ENCODE data around the gene PDE4A. TPM values are rescaled to one million over a fixed set of nuclear protein-coding genes. Genes with fewer than 3 reads are reported as not detected.
A peak's percentile ranks its signal among the peaks of the same experiment; 100 is the strongest.

Gene PDE4A
- total and polyA plus RNA-seq, 5 donors, result 5.5 to 14.2 (median 10.9) TPM

DNA sequence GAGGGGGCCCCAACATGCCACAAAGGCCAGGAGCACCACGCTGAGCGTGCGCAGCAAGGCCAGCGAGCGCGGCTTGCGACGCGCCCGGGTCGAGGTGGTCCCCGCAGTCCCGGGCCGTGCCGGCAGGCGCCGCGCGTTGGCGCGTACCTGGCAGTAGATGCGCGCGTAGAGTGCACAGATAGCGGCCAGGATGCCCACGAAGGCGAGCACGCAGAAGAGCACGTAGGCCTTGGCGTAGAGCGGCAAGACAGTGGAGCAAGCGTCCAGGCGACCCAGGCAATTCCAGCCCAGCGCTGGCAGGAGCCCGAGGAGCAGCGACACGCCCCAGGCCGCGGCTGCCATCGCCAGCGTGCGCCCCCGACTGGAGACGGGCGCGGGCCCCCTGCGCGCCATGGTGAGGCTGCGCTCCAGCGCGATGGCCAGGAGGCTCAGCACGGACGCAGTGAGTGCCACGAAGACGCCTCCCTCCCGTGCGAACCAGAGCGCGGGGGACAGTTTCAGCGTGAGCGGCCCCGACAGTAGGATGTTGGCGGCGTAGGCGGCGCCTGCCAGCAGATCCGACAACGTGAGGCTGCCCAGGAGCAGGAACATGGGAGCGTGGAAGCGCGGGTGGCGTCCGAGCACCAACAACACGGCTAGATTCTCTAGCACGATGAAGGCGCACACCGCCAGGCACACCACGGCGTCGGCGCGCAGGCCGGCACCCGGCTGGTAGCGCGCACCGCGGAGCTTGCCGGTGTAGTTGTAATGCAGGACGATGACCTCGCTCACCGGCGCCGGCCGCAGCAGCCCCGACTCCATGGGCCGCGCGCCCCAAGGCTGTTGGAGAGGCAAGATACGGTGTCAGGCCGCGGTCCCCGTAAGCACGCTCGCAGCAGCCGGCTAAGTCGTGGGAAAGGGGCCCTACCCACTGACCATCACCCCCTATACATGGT lies 94.1 kb downstream of the PDE4A start:
- ATAC-seq (no peak), DNase-seq (no peak)
- no peak overlapping the region for H3K27ac ChIP-seq (ENCODE audit: low read length)
- H3K27me3 ChIP-seq (ENCODE audit: control insufficient read depth, insufficient read depth), result no peaks in the 10 kb centered on the region
- intact Hi-C loops (cut with DNase I), result no loop called here
- no peaks in the 10 kb centered on the region for H3K4me1 ChIP-seq (ENCODE audit: control insufficient read depth, insufficient read depth, low read length)
- no peaks in the 10 kb centered on the region for H3K9me3 ChIP-seq (ENCODE audit: control insufficient read depth, low read length)
- H3K4me3 ChIP-seq (ENCODE audit: low read length), result no peak overlapping the region
- WGBS, result 17% methylated on average over 107 of the region's 107 CpGs

GRCh38 chr19:10516064-10516385 lies 95.7 kb downstream of the PDE4A start:
- H3K27ac ChIP-seq (ENCODE audit: low read length), result no peak overlapping the region

GRCh38 chr19:10516671-10517286 lies 96.4 kb downstream of the PDE4A start:
- DNase-seq, result no peak
- ATAC-seq, result no peak
- Histone ChIP-seq H3K27me3 (ENCODE audit: control insufficient read depth, insufficient read depth) (no peaks in the 10 kb centered on the region), H3K4me3 (ENCODE audit: low read length) (peak overlapping the region; percentile 30), H3K4me1 (ENCODE audit: control insufficient read depth, insufficient read depth, low read length) (no peaks in the 10 kb centered on the region), H3K27ac (ENCODE audit: low read length) (no peak overlapping the region), H3K9me3 (ENCODE audit: control insufficient read depth, low read length) (no peaks in the 10 kb centered on the region)
- intact Hi-C loops (cut with DNase I), result no loop called here
- 44% methylated on average over 10 of the region's 10 CpGs for WGBS

More at GRCh38 chr19:10516064-10516385, 95.7 kb downstream of the PDE4A start:
- no peak overlapping the region for H3K4me3 ChIP-seq (ENCODE audit: low read length)
- no peak for ATAC-seq
- WGBS, result 96% methylated on average over 5 of the region's 5 CpGs
- H3K27me3 ChIP-seq (ENCODE audit: control insufficient read depth, insufficient read depth), result no peaks in the 10 kb centered on the region
- DNase-seq, result no peak
- intact Hi-C loops (cut with DNase I), result no loop called here
- H3K4me1 ChIP-seq (ENCODE audit: control insufficient read depth, insufficient read depth, low read length), result no peaks in the 10 kb centered on the region
- H3K9me3 ChIP-seq (ENCODE audit: control insufficient read depth, low read length), result no peaks in the 10 kb centered on the region

DNA sequence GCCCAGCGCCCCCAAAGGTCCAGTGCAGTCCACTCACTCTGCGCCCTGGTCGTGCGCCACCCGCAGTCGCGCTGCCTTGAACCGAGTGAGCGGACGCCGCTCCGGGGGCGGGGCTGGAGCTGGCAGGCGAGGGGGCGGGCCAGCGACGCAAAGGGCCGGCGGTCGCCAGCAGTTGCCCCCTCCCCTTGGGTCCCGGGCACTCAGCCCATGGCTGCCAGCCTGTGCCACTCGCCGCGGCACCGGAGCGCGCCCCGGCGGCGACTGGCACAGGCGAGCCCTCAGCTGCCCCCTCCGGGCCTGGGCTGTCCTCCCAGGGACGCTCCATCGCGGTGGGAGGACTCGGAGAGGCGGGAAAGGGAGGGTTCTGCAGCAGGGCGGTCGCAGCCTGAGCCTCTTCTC lies 97.0 kb downstream of the PDE4A start, which contains the start of gene S1PR5:
TSS of gene S1PR5 (minus strand) at position 87 of the 399 bp plus-strand sequence. CDS start 2,436 bp downstream, outside the sequence.
- intact Hi-C loops (cut with DNase I), result no loop called here
- under 1% methylated on average over 39 of the region's 39 CpGs for WGBS
- Histone ChIP-seq H3K27ac (ENCODE audit: low read length) (no peak within 1 kb of the TSS), H3K27me3 (ENCODE audit: control insufficient read depth, insufficient read depth) (no peaks in the 10 kb centered on the region), H3K4me3 (ENCODE audit: low read length) (peak within 1 kb of the TSS; percentile 30), H3K9me3 (ENCODE audit: control insufficient read depth, low read length) (no peaks in the 10 kb centered on the region), H3K4me1 (ENCODE audit: control insufficient read depth, insufficient read depth, low read length) (no peaks in the 10 kb centered on the region)
- peak; percentile 31 to 72 (median 64) for DNase-seq
- ATAC-seq, result peak; percentile 50 to 56

DNA sequence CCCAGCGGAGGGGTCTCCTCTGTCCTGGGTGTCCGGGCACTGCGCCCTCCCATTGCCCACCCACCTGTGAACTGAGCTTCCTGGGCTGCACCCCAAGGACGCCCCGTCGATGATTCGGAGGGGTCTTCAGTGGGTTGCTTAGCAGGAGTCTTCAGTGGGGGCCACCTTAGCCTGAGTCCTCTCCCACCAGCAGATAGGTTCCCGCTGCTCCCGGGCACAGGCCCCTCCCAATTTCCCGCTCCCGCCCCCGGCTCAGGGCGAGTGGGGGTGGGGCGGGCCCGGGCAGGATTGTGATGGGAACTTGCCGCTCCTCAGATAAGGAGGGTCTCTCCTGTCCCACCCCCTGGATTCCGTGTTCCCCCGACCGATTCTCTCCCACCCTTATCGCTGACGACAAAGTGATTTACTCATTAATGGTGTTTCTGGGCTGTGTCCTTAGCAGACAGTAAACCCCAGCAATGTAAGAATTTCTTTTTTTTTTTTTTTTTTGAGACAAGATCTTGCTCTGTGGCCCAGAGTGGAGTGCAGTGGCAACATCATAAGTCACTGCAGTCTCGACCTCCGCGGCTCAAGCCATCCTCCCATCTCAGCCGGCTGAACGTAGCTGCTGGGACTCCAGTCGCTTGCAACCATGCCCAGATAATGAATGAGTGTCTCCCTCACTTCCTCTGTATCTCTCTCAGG lies 97.6 kb downstream of the PDE4A start:
- Histone ChIP-seq H3K9me3 (ENCODE audit: control insufficient read depth, low read length) (no peaks in the 10 kb centered on the region), H3K4me3 (ENCODE audit: low read length) (no peak overlapping the region), H3K27me3 (ENCODE audit: control insufficient read depth, insufficient read depth) (no peaks in the 10 kb centered on the region), H3K27ac (ENCODE audit: low read length) (no peak overlapping the region), H3K4me1 (ENCODE audit: control insufficient read depth, insufficient read depth, low read length) (no peaks in the 10 kb centered on the region)
- intact Hi-C loops (cut with DNase I), result no loop called here
- WGBS, result under 1% methylated on average over 27 of the region's 27 CpGs
- ATAC-seq (peak; percentile 42 to 63), DNase-seq (peak in 2 of 3 donors; percentile 17 to 66)

- DNase-seq (peak in 1 of 3 donors; percentile 24), ATAC-seq (no peak)
- Histone ChIP-seq H3K4me1 (ENCODE audit: control insufficient read depth, insufficient read depth, low read length) (no peaks in the 10 kb centered on the region), H3K27ac (ENCODE audit: low read length) (no peak overlapping the region), H3K9me3 (ENCODE audit: control insufficient read depth, low read length) (no peaks in the 10 kb centered on the region), H3K27me3 (ENCODE audit: control insufficient read depth, insufficient read depth) (no peaks in the 10 kb centered on the region), H3K4me3 (ENCODE audit: low read length) (no peak overlapping the region)
- intact Hi-C loops (cut with DNase I), result no loop called here
- WGBS, result 13% methylated on average over 33 of the region's 33 CpGs
Observed at GRCh38 chr19:10518444-10519361, 98.4 kb downstream of the PDE4A start.

Small RNAs within 50 kb of the gene (microRNA-seq; reads per million reads assigned to microRNA genes)
- gene MIR1181, result 0 reads per million in 2 donors

Other genes starting within 250 kb of the PDE4A start
- gene DNMT1, start 225.6 kb upstream of the PDE4A start, total RNA-seq, result 10 to 100 TPM; 21.0 to 37.2 (median 30.3) TPM
- 19.3 TPM for gene DNMT1, start 225.6 kb upstream of the PDE4A start, polyA plus RNA-seq
- gene S1PR2, start 189.2 kb upstream of the PDE4A start, total RNA-seq, result 10 to 100 TPM in 2 of 4 donors, 1 to 10 TPM in 2; 4.7 to 18.8 (median 9.5) TPM
- gene S1PR2, start 189.2 kb upstream of the PDE4A start, polyA plus RNA-seq, result 3.5 TPM
- 10 to 100 TPM; 54.1 to 65.4 (median 60.5) TPM for gene MRPL4, start 168.3 kb upstream of the PDE4A start, total RNA-seq
- 66.6 TPM for gene MRPL4, start 168.3 kb upstream of the PDE4A start, polyA plus RNA-seq
- 10 to 100 TPM in 2 of 4 donors, 1 to 10 TPM in 2; 8.4 to 14.5 (median 9.9) TPM for gene ICAM1, start 149.4 kb upstream of the PDE4A start, total RNA-seq
- gene ICAM1, start 149.4 kb upstream of the PDE4A start, polyA plus RNA-seq, result 9.8 TPM
- gene ICAM4, start 133.6 kb upstream of the PDE4A start, total RNA-seq, result under 1 TPM; 0.36 to 0.74 (median 0.52) TPM
- 0.84 TPM for gene ICAM4, start 133.6 kb upstream of the PDE4A start, polyA plus RNA-seq
- gene ICAM5, start 130.6 kb upstream of the PDE4A start, total RNA-seq, result 1 to 10 TPM in 3 of 4 donors, under 1 TPM in 1; 0.93 to 1.6 (median 1.2) TPM
- 0.86 TPM for gene ICAM5, start 130.6 kb upstream of the PDE4A start, polyA plus RNA-seq
- gene ZGLP1, start 110.7 kb upstream of the PDE4A start, total RNA-seq, result 1 to 10 TPM in 1 of 4 donors, under 1 TPM in 3; 0.80 to 1.3 (median 0.84) TPM
- 0.68 TPM for gene ZGLP1, start 110.7 kb upstream of the PDE4A start, polyA plus RNA-seq
- 10 to 100 TPM; 13.2 to 20.7 (median 16.7) TPM for gene FDX2, start 104.5 kb upstream of the PDE4A start, total RNA-seq
- gene FDX2, start 104.5 kb upstream of the PDE4A start, polyA plus RNA-seq, result 27.7 TPM
- gene RAVER1, start 87.0 kb upstream of the PDE4A start, total RNA-seq, result 10 to 100 TPM; 13.9 to 20.1 (median 15.1) TPM
- 9.8 TPM for gene RAVER1, start 87.0 kb upstream of the PDE4A start, polyA plus RNA-seq
- 10 to 100 TPM; 16.0 to 20.6 (median 17.8) TPM for gene ICAM3, start 80.9 kb upstream of the PDE4A start, total RNA-seq
- 7.2 TPM for gene ICAM3, start 80.9 kb upstream of the PDE4A start, polyA plus RNA-seq
- 10 to 100 TPM; 56.3 to 77.0 (median 73.4) TPM for gene TYK2, start 40.0 kb upstream of the PDE4A start, total RNA-seq
- 71.6 TPM for gene TYK2, start 40.0 kb upstream of the PDE4A start, polyA plus RNA-seq
- gene CDC37, start 17.0 kb upstream of the PDE4A start, total RNA-seq, result 100 to 1,000 TPM; 131 to 133 (median 132) TPM
- gene CDC37, start 17.0 kb upstream of the PDE4A start, polyA plus RNA-seq, result 228 TPM
- 10 to 100 TPM; 48.0 to 74.6 (median 62.8) TPM for gene KEAP1, start 82.8 kb downstream of the PDE4A start, total RNA-seq
- 51.9 TPM for gene KEAP1, start 82.8 kb downstream of the PDE4A start, polyA plus RNA-seq
- gene S1PR5, start 96.9 kb downstream of the PDE4A start, total RNA-seq, result under 1 TPM in 3 of 4 donors, not detected in 1; 0.15 to 0.31 (median 0.19) TPM
- gene S1PR5, start 96.9 kb downstream of the PDE4A start, polyA plus RNA-seq, result 0.16 TPM
- gene ATG4D, start 123.4 kb downstream of the PDE4A start, total RNA-seq, result 10 to 100 TPM; 45.1 to 54.0 (median 48.9) TPM
- gene ATG4D, start 123.4 kb downstream of the PDE4A start, polyA plus RNA-seq, result 48.0 TPM
- 10 to 100 TPM; 10.5 to 13.0 (median 12.1) TPM for gene KRI1, start 145.5 kb downstream of the PDE4A start, total RNA-seq
- 9.3 TPM for gene KRI1, start 145.5 kb downstream of the PDE4A start, polyA plus RNA-seq
- gene CDKN2D, start 148.4 kb downstream of the PDE4A start, total RNA-seq, result 1 to 10 TPM; 6.1 to 7.6 (median 7.0) TPM
- gene CDKN2D, start 148.4 kb downstream of the PDE4A start, polyA plus RNA-seq, result 9.4 TPM
- not detected for gene AP1M2, start 166.8 kb downstream of the PDE4A start, total RNA-seq
- 0.09 TPM for gene AP1M2, start 166.8 kb downstream of the PDE4A start, polyA plus RNA-seq
- 100 to 1,000 TPM; 105 to 145 (median 110) TPM for gene SLC44A2, start 205.0 kb downstream of the PDE4A start, total RNA-seq
- 70.1 TPM for gene SLC44A2, start 205.0 kb downstream of the PDE4A start, polyA plus RNA-seq
- gene ILF3, start 233.8 kb downstream of the PDE4A start, total RNA-seq, result 100 to 1,000 TPM; 119 to 161 (median 141) TPM
- gene ILF3, start 233.8 kb downstream of the PDE4A start, polyA plus RNA-seq, result 74.2 TPM